NOMO-1 treated with DMSO at 0.1 percent for 48 hours (cell line): Measurements from ENCODE around the gene TSSK3.

Experiments
- DNase-seq: peaks from one replicate; lab custom pipeline; 2025; ENCODE audit not compliant: unreplicated experiment; lab: John Stamatoyannopoulos, UW

TSSK3 gene, protein sequence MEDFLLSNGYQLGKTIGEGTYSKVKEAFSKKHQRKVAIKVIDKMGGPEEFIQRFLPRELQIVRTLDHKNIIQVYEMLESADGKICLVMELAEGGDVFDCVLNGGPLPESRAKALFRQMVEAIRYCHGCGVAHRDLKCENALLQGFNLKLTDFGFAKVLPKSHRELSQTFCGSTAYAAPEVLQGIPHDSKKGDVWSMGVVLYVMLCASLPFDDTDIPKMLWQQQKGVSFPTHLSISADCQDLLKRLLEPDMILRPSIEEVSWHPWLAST

DNA sequence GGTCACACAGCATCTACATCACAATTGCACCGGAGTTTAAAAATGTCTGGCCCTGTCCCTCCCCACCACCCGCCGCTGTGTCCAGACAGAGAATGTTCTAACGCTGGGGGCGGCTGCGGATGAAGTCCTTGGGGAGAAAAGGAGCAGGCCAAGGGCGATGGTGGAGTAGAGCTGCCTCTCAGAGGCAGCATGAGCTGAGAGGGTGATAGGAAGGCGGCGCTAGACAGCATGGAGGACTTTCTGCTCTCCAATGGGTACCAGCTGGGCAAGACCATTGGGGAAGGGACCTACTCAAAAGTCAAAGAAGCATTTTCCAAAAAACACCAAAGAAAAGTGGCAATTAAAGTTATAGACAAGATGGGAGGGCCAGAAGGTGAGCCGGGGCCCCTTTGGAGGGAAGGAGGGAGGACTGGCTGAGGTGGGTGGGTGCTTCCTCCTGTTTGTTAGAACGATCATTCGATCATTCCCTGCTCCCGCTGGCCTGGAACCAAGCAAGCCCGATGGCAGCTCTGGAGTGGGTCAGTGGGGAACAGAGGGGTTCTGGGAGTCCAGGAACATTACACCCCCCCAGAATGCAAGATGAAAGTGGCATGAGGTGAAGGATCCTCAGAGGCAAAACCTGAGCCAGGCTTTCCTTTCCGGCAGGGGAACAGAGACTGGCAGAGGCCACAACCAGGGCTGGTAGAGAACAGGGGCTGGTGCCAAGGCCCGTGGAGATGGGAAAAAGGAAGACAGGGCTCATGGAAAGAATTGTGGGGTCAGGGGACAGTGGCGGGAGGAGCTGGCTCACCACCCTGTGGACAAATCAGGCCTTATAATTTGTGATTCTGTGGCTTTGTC, at the start of gene TSSK3, which contains the start of gene FAM229A:
Gene TSSK3, plus strand, starts transcription at position 66 of the 840 bp plus-strand sequence. Its CDS starts 163 bp downstream, at position 229.
Gene FAM229A, minus strand, starts transcription at position 12 of the 840 bp plus-strand sequence. CDS start 394 bp downstream, outside the sequence.
- DNase-seq, result no peak

DNA sequence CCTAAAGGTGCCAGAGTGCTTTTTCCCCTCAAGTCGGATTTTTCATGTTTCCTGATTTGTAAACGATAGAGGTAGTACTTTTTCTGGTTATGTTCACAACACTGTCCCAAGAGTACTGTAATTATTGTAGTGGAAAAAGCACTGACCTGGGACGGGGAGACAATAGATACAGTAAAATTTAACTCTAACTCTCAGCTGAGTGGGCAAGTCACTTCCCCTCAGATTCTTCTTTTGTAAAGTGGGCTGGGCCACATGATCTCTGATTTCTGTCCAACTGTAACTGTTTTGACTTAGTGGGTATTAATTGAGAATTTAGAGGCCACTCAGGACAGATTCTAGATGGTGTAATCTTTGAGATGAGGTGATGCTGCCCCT, 45.4 kb upstream of the TSSK3 start:
- no peak for DNase-seq

DNA sequence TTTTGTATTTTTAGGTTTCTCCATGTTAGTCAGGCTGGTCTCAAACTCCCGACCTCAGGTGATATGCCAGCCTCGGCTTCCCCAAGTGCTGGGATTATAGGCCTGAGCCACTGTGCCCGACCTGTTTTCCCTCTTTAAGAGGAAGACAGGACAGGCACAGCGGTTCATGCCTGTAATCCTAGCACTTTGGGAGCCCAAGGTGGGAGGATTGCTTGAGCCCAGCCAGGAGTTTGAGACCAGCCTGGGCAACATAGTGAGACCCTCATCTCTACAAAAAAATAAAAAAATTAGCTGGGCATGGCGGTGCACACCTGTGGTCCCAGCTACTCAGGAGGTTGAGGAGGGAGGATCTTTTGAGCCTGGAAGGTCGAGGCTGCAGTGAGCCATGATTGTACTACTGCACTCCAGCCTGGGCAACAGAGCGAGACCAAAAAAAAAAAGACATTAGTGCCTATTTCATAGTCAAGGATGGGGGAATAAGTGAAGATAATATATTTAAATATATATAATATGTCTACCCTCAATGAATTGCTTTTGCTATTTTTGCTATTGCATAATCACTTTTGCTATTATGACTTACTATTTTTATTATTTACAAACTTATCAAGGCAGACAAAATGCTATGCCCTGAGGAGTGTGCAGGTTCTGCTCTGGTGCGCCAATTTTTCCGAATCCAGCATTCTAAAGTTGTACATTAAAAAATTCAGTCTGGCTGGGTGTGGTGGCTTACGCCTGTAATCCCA, 44.0 kb upstream of the TSSK3 start:
- DNase-seq, result no peak

DNA sequence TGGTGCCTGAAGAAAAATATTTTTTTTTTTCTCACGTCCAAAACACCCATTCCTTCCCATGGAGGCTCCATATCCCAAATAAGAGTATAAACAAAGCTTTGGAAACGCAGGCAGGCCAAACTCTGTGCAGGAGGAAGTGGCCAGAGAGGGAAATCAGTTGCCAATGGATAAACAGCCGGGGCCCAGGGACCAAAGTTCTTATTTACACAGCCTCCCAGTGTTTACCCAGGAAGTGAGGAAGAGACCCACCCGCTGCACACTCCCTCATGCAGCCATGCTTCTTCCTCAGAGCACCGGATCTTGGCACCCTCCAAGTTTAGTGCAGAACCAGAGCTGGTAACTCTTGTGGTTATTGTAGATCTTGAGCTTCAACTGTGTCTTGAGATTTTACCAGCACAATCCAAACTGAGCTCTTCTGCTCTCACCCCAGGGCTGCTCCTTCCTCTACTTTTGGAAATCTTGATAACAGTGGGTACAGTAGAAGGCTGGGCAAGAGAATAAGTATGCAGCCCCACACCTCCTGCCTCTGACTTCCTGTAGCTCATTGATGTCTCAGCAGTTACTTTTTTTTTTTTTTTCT, 40.5 kb upstream of the TSSK3 start:
- no peak for DNase-seq

DNA sequence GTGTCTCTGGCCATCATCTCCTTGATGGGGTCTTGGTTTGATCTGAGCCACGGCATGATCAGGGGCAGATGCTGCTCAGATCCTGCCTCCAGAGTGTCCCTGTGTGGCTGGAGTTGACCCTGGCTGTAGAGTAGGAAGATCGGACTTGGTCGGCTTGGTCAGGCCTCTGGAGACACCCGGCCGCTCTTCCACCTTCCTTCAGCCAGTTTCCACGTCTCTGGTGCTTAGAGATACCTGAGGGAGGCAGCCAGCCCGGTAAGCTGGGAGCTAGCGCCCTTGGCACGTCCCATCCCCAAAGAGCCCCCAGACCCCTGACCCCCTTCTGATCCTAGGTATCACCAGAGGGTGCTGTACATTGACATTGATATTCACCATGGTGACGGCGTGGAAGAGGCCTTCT, 35.1 kb upstream of the TSSK3 start:
- DNase-seq, result no peak

DNA sequence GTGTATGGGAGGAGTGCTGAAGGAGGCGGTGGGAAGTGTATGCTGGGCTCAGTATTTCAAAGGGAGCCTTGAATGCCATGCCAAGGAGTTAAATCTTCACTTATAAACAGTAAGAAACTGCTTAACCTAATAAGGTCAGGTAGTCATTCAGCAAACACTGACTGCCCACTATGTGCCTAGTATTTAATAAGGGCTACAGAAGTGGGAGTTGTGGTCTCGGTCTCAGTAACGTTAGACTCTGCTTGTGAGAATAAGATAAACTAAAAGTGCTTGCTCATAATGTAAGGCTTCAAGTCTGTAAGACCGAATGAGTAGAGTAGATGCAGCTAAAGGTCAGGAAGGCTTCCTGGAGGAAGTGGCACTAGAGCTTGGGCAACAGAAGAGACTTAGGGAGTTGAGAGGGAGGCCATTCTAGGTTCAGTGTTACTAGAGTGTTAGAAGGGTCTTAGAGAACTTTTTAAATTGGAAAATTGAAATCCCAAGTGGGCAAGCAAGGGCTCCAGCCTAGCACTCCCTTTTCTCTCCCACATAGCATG, 32.3 kb upstream of the TSSK3 start:
- no peak for DNase-seq

DNA sequence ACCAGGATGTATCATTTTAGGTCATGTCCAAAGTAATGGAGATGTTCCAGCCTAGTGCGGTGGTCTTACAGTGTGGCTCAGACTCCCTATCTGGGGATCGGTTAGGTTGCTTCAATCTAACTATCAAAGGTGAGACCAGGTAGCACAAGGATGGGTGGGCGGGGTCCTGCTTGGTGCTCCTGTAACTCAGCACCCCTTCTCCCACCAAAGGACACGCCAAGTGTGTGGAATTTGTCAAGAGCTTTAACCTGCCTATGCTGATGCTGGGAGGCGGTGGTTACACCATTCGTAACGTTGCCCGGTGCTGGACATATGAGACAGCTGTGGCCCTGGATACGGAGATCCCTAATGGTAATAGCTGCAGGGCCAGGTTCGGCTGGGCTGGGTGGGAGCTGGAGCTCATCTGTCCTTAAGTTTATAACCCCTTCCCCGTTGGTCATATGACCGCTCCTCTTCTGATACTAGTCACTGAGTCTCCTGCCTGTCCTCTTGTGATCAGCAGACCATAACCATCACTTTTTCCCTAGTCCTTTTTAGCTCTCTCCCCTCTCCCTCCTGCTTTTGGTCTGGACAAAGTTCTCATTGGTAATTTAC, 31.7 kb upstream of the TSSK3 start:
- no peak for DNase-seq

DNA sequence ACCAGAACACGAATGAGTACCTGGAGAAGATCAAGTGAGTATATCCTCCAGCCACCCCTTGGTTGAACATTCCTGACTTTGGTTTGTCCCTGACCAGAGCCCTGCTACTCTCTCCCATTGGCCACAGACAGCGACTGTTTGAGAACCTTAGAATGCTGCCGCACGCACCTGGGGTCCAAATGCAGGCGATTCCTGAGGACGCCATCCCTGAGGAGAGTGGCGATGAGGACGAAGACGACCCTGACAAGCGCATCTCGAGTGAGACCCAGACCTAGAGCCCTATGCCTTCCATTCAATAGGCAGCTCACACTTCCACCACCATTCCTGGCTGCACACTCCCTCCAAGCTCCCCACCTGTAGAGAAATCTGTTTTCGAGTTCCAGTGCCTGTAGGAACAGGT, 30.8 kb upstream of the TSSK3 start:
- DNase-seq, result no peak

DNA sequence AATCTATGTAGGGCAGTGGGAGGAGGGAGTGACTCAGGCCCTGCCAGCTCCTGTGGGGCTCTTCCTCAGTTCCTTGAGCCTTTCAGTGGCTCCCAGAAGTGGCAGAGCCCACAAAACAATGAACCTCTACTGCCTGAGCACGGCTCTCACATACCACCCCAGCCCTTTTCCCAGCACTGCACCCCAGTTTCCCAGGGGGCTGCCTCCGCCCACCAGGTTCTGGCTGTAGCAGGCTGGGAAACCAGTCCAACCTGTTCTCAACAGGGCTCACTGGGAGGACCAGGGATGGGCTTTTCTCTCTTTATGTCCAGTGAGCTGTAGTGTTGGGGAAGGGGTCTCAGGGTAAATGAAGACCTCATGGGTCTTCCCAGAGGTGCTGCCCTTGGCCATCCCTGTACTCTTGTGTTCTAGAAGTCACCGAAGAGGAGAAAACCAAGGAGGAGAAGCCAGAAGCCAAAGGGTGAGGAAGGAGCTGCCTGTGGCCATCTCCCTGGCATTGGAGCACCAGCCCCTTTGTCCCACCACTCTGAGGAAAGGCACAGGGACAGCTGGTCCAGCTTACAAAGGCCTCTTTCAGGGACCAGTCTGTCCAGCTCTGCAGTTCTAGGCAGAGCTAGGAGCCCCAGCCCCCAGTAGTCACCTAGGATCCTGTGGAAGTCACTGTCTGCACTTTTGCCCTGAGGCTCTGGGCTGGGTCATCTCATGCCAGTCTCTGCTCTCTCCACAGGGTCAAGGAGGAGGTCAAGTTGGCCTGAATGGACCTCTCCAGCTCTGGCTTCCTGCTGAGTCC, 29.9 kb upstream of the TSSK3 start:
- DNase-seq, result no peak

DNA sequence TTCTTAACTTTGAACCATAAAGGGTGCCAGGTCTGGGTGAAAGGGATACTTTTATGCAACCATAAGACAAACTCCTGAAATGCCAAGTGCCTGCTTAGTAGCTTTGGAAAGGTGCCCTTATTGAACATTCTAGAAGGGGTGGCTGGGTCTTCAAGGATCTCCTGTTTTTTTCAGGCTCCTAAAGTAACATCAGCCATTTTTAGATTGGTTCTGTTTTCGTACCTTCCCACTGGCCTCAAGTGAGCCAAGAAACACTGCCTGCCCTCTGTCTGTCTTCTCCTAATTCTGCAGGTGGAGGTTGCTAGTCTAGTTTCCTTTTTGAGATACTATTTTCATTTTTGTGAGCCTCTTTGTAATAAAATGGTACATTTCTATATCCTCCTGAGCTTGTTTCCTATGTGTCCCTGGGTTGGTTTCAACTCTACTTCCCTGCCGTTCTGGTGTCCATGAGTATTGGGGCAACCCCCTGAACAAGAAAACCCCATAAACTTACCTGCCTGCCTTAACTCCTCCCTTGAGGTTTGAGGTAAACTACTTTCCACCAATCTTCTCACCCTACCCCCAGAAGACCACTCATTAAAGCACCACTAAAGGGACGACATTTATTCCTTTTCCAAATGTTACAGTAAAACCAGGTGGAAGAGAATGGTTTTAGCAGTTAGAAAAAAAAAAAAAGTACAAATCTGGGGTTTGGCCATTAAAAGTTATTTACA, 28.9 kb upstream of the TSSK3 start:
- no peak for DNase-seq

DNA sequence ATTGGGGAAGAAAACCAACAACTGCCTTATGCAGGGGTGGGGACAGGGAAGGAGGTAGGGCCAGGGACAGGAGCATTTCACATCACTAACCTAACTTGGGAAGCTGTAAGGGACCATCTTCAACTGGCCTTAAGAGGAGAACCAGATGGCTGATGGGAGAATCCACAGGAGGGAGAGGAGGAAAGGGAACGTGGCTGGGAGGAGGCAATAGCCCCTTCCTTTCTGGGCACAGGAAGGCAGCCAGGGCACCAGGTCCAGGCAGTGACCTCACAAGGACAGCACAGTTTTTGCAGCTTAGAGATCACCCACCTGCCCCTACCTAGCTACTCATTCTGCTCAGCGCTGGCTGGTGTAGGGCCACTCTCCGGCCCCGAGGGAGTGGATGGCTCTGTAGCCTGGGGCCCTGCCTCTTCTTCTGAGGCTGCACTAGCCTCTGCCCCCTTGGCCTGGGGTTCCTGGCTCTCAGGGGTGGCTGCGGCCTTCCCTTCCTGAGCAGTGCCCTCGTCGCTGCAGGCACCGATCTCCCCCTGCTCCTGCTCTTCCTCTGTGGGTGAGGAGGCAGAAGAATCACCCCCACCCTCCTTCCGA, 28.0 kb upstream of the TSSK3 start:
- no peak for DNase-seq

DNA sequence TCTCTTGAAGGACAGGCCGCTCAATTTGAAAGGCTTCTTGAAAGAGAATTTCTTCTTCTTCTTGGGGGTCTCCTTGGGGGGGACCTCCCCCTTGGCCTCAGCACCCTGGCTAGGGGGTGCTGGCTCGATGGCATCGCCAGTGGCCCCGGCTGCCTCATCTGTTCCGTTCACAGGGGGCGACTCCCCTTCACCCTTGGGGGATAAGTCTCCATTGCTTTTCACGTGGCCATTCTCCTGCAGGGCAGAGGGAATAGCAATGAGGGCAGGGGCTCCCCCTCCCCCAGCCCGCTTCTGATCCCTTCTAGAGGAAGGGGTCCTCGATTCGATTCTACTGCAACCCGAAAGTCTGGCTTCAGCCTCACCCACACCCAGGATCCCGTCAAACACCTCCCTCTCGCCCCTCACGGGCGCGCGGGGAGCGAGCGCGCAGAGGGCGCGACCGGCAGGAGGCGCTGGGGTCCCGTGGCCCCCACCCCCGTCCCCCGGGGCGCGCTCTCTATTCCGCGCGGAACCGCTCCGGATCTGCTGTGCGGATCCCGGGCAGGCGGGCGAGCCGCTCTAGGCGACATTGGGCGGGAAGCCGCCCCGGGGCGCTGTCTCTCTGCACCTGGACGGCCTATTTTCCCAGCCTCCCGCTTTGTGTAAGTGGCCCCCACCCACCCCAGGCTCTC, 27.3 kb upstream of the TSSK3 start:
- peak; percentile 15 for DNase-seq

DNA sequence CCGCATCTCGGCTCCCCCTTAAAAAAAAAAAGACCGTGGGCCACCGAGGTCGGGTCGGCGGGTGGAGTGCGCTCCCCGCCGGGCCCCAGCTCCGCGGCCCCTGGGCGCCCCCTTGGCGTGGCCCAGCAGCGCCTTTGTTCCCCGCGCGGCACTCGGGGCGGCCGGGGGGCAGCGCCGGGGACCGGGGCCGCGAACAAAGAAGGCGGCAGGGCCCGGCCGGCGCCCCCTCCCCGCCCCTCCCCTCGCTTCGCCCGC, 26.9 kb upstream of the TSSK3 start:
- DNase-seq, result no peak

DNA sequence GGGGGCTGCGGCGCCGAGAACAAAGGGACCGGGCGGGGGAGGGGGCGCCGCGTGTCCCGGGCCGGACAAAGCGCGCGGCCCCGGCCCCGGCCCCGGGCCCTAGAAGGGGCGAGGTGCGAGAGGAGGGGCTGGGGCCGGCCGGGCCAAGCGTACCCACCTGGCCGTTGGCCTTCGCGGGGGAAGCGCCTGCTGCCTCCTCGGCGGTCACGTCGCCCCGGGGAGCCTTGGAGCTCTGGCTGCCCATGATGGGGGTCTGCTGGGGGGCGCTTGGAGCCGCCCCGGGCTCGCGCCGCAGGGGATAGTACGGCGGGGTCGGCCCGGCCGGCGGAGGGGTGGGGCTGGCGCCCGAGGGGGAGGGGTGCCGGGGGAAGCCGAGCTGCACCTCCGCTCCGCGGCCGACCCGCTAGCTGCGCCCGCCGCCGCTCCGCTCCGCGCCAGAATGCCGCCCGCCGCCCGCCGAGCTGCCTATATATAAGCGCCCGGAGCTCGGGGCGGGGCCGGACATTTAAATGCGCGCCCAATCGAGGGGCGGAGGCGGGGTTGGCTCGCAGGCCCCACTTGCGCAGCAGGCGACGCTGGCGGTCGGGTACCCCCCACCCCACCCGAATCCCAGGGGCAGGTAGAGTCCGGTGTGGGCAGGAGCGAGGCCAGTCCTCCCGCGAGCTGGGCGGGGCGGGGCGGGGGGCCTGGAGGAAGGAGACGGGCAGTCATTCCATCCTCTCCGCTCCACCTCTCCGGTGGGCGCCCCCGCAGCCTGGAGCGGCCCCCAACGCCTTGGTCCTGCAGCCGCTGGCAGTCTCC, 26.3 kb upstream of the TSSK3 start, which contains the start of gene MARCKSL1:
Gene MARCKSL1, minus strand, starts transcription at position 444 of the 801 bp plus-strand sequence. Its CDS starts 200 bp downstream, at position 244.
- peak; percentile 53 for DNase-seq

DNA sequence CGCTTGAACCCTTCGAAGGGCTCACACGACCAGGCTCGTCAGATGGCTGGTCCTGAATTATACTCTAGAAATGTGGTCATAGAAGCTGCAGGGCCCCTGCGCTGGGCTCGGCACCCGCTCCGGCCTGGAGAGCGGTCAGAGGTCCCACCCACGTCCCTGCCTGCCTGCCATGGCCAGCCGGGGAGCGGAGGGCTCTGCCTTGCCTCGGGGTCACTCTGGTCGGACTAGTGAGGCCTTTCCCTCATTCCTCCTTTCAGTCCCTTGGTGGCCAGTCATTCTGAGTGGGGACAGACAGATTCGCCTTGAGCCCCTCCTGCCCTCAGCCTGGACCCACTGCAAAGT, 25.8 kb upstream of the TSSK3 start:
- no peak for DNase-seq

DNA sequence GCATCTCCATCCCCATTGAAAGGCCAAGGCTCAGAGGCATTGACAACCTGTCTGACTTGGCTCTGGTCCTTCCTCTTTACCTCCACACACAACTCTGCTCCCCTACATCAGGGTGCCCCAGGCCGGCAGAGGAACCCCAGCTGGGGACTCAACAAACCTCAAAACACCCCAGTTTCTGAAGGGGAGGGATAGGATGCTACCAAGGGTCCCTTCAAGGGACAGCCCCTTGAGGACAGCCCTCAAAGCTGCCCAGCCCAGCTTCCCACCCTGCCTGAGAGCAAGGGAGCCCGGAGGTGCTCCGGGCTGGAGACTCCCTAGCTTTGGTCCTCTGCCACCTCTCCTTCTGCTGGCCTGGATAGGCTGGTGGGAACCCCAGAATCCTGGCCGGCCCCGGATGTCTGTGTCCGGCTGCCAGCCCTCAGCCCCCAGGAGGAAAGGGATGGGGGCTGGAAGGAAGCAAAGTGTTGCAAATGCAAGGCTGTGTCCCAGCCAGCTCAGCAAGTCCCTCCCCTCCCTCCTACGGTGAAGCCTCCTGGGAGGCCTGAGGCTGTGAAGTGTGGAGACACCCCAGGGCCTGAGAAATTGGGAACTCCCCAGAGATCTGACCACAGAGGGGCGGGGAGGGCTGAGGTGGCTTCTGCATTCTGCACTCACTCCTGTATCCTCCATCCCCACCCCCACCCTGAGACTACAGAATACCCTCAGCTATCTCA, 25.2 kb upstream of the TSSK3 start:
- peak; percentile 75 for DNase-seq
